NCI-H748 (cell line): Measurements from ENCODE around the gene CDK18.

Experiments
- DNase-seq: peaks from one replicate; lab custom pipeline; 2025; ENCODE audit not compliant: unreplicated experiment; lab: John Stamatoyannopoulos, UW

The CDK18 gene

GRCh38 chr1:205535866-205536758 is 31.6 kb downstream of the CDK18 start:
- no peak for DNase-seq

GRCh38 chr1:205536759-205537361 is 32.4 kb downstream of the CDK18 start:
- DNase-seq: no peak

GRCh38 chr1:205537386-205538018 is 33.0 kb downstream of the CDK18 start:
- DNase-seq: no peak

- DNase-seq: no peak
These were observed 33.9 kb downstream of the CDK18 start for GRCh38 chr1:205538235-205538840.

GRCh38 chr1:205541161-205541886 is 36.9 kb downstream of the CDK18 start:
- no peak for DNase-seq

- DNase-seq: no peak
These were observed 37.9 kb downstream of the CDK18 start for GRCh38 chr1:205542367-205542766.

- DNase-seq: peak; percentile 77
These were observed 39.2 kb downstream of the CDK18 start for GRCh38 chr1:205543351-205544301.

- no peak for DNase-seq
These were observed 40.8 kb downstream of the CDK18 start for GRCh38 chr1:205545001-205545919.

- no peak for DNase-seq
These were observed 41.5 kb downstream of the CDK18 start for GRCh38 chr1:205545991-205546390.

GRCh38 chr1:205546541-205546940 is 42.1 kb downstream of the CDK18 start:
- DNase-seq: no peak

- no peak for DNase-seq
These were observed 43.7 kb downstream of the CDK18 start for GRCh38 chr1:205547936-205548827.

GRCh38 chr1:205554026-205554811 is 49.8 kb downstream of the CDK18 start:
- no peak for DNase-seq

GRCh38 chr1:205561501-205562203 is 57.2 kb downstream of the CDK18 start:
- no peak for DNase-seq

- peak; percentile 21 for DNase-seq
These were observed 59.5 kb downstream of the CDK18 start for GRCh38 chr1:205563927-205564441.

GRCh38 chr1:205565799-205566198 is 61.3 kb downstream of the CDK18 start:
- DNase-seq: peak; percentile 45

- no peak for DNase-seq
These were observed 63.2 kb downstream of the CDK18 start for GRCh38 chr1:205567716-205568115.
